Immature natural killer cell (primary cell): Measurements from ENCODE around the gene CUBN. TPM values are rescaled to one million over a fixed set of nuclear protein-coding genes. Genes with fewer than 3 reads are reported as not detected.

Experiments
- DNase-seq, 3 donors: peaks; one replicate each; pipeline ENCODE4 v3.0.0; 2022; ENCODE audit warnings: mixed read lengths in 1 of 3
- H3K27ac Mint-ChIP-seq, 6 donors: one replicate each; pipeline ENCODE4 v1.8.0; 2020; ENCODE audit warnings: mixed read lengths in 6 of 6, mild to moderate bottlenecking in 5 of 6, inconsistent platforms in 4 of 6, moderate library complexity in 3 of 6
- H3K27me3 Mint-ChIP-seq, 3 donors: one replicate each; pipeline ENCODE4 v1.8.0; 2020 to 2021; ENCODE audit warnings: low read depth in 3 of 3, mild to moderate bottlenecking in 3 of 3, mixed read lengths in 3 of 3, moderate library complexity in 3 of 3, inconsistent platforms in 1 of 3
- H3K36me3 Mint-ChIP-seq, 3 donors: one replicate each; pipeline ENCODE4 v1.8.0; 2020; ENCODE audit warnings: mixed read lengths in 3 of 3, inconsistent platforms in 2 of 3, mild to moderate bottlenecking in 2 of 3
- H3K4me1 Mint-ChIP-seq, 2 donors: one replicate each; pipeline ENCODE4 v1.8.0; 2020; ENCODE audit warnings: inconsistent platforms in 2 of 2, mild to moderate bottlenecking in 2 of 2, mixed read lengths in 2 of 2, moderate library complexity in 1 of 2
- H3K4me3 Mint-ChIP-seq, 5 donors: one replicate each; pipeline ENCODE4 v1.8.0; 2020; ENCODE audit warnings: mild to moderate bottlenecking in 5 of 5, mixed read lengths in 5 of 5, inconsistent platforms in 3 of 5, moderate library complexity in 3 of 5
- H3K9me3 Mint-ChIP-seq, 6 donors: one replicate each; pipeline ENCODE4 v1.8.0; 2020; ENCODE audit warnings: mild to moderate bottlenecking in 6 of 6, mixed read lengths in 6 of 6, inconsistent platforms in 4 of 6, moderate library complexity in 3 of 6
- polyA plus RNA-seq, 3 donors: library from polyadenylated mRNA; unstranded; fragments of 300-500 nt; fragmentation: Illumina TruSeq; gene quantifications; one replicate each; pipeline ENCODE4 v1.2.3, GENCODE V29; 2021

Gene CUBN
- polyA plus RNA-seq, 3 donors from 2014 or later: 0.16 to 1.2 TPM; not detected in 1

DNA sequence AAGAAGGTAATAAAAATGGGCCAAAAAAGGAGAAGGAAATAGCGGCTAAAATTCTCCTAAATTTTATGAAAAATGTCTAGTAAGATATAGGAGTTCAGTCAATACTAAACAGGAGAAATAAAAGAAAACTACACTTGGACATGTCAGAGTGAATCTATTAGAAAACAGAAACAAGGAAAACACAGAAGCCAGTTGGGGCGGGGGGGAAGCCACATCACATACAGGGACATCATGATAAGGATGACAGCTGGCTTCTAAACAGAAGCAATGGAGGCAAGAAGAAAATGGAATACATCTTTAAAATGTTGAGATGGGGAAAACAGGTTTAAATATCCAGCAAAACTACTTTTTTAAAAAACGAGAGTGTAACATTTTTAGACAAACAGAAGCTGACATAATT is 77.8 kb downstream of the CUBN start:
- no peak for DNase-seq
- peaks cover 18 to 20% (median 19%) of the 10 kb centered on the region in 3 donors for H3K36me3 Mint-ChIP-seq
- H3K4me3 Mint-ChIP-seq: no peak overlapping the region
- H3K4me1 Mint-ChIP-seq: peaks cover 5 to 18% of the 10 kb centered on the region in 2 donors
- peaks cover 0 to 1% (median 1%) of the 10 kb centered on the region in 3 donors for H3K27me3 Mint-ChIP-seq
- H3K9me3 Mint-ChIP-seq: peaks cover 0 to 9% (median 7%) of the 10 kb centered on the region in 6 donors
- peak overlapping the region in 2 of 6 donors; percentile 5 to 30 for H3K27ac Mint-ChIP-seq

- Mint-ChIP-seq H3K9me3 (peaks cover 0 to 9% (median 7%) of the 10 kb centered on the region in 6 donors), H3K27ac (no peak overlapping the region)
Measured at GRCh38 chr10:17049195-17049594, 80.4 kb downstream of the CUBN start.

GRCh38 chr10:17047908-17048307 is 81.7 kb downstream of the CUBN start:
- peaks cover 3 to 15% of the 10 kb centered on the region in 2 donors for H3K4me1 Mint-ChIP-seq
- peaks cover 13 to 20% (median 15%) of the 10 kb centered on the region in 3 donors for H3K36me3 Mint-ChIP-seq
- H3K27ac Mint-ChIP-seq: no peak overlapping the region
- peaks cover 0 to 1% (median 0%) of the 10 kb centered on the region in 3 donors for H3K27me3 Mint-ChIP-seq
- no peak for DNase-seq
- H3K4me3 Mint-ChIP-seq: no peak overlapping the region
- peaks cover 0 to 9% (median 7%) of the 10 kb centered on the region in 6 donors for H3K9me3 Mint-ChIP-seq

More at GRCh38 chr10:17049195-17049594, 80.4 kb downstream of the CUBN start:
- Mint-ChIP-seq H3K4me1 (peaks cover 5 to 18% of the 10 kb centered on the region in 2 donors), H3K27me3 (peaks cover 0 to 1% (median 0%) of the 10 kb centered on the region in 3 donors), H3K36me3 (peaks cover 12 to 16% (median 13%) of the 10 kb centered on the region in 3 donors), H3K4me3 (no peak overlapping the region)
- DNase-seq: no peak

DNA sequence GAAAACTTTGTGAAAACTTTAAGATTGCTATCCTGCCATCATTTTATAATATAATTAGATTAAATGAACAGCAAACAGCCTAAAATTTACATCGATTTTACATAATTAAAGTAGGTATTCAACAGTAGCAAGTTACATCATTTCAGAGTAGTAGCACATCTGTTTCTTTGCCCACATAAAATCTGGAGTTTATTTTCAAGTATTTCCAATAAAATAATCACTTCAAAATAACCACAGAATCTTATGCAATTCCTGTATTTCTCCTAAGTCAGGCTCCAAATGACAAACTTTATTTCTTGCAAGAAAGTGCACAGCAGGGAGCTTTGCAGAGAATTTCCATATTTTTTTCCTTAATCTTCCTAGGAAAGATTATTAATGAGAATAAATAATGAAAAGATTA is 82.6 kb downstream of the CUBN start:
- Mint-ChIP-seq H3K4me3 (no peak overlapping the region), H3K4me1 (peaks cover 3 to 11% of the 10 kb centered on the region in 2 donors), H3K36me3 (peaks cover 12 to 17% (median 14%) of the 10 kb centered on the region in 3 donors), H3K27me3 (peaks cover 0 to 2% (median 1%) of the 10 kb centered on the region in 3 donors), H3K27ac (no peak overlapping the region), H3K9me3 (peaks cover 0 to 8% (median 5%) of the 10 kb centered on the region in 6 donors)
- DNase-seq: no peak

- H3K4me1 Mint-ChIP-seq: peaks cover 3 to 7% of the 10 kb centered on the region in 2 donors
- no peak overlapping the region for H3K4me3 Mint-ChIP-seq
- H3K9me3 Mint-ChIP-seq: no peaks in the 10 kb centered on the region
- peak overlapping the region in 2 of 6 donors; percentile 16 to 35 for H3K27ac Mint-ChIP-seq
- peaks cover 0 to 2% (median 0%) of the 10 kb centered on the region in 3 donors for H3K27me3 Mint-ChIP-seq
- peaks cover 0 to 9% (median 3%) of the 10 kb centered on the region in 3 donors for H3K36me3 Mint-ChIP-seq
- DNase-seq: no peak
Measured at GRCh38 chr10:17043586-17043985, 86.0 kb downstream of the CUBN start.

DNA sequence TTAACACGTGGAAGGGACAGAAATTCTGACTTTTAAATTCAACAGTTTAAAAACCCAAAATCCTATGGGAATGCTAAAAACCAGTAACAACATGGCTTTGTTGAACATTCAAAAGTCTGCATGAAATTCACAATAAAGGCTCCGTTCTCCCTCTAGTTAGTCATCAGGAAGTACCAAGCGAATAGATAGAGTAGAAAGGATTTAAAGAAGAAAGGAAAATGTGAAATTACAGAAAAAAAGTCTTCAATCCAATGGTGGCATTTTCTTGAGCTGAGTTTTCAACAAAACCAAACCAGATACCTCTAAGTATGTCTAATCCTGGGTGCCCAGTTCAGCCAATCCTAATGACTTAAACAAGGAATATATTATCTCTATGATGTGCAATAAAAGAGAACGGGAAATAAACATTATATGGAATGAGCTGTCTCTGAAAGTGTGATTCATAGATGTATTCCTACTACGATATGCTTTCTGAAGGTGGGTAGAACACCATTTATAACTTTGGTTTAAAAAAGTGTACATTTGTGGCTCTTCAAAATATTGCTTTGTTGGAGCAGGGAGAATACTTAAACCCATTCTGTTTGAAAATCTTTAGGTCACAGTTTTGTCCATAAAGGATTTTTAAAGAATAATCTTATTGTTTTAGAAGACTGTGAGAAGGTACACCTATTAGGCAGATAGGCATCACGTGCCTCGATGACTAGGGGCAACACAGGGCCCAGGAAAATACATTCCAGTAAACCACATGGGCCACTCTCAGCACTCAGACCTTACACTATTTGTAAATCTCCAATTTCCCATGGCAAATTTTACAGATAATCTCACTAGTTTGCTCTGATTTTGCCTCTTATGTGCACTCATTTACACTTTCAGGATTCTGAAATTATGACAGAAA is 87.7 kb downstream of the CUBN start:
- no peak for DNase-seq
- Mint-ChIP-seq H3K4me3 (no peak overlapping the region), H3K36me3 (peaks cover 0 to 9% (median 3%) of the 10 kb centered on the region in 3 donors), H3K9me3 (no peaks in the 10 kb centered on the region), H3K4me1 (peaks cover 3 to 7% of the 10 kb centered on the region in 2 donors), H3K27ac (peak overlapping the region in 1 of 6 donors; percentile 45), H3K27me3 (peaks cover 0 to 2% (median 0%) of the 10 kb centered on the region in 3 donors)

- DNase-seq: no peak
- Mint-ChIP-seq H3K36me3 (peaks cover 0 to 7% (median under 1%) of the 10 kb centered on the region in 3 donors), H3K27me3 (peaks cover 0 to 2% (median 2%) of the 10 kb centered on the region in 3 donors), H3K4me1 (peaks cover 4 to 9% of the 10 kb centered on the region in 2 donors), H3K27ac (no peak overlapping the region), H3K4me3 (no peak overlapping the region), H3K9me3 (no peaks in the 10 kb centered on the region)
Measured at GRCh38 chr10:17038627-17039026, 91.0 kb downstream of the CUBN start.

GRCh38 chr10:17037910-17038309 is 91.7 kb downstream of the CUBN start:
- Mint-ChIP-seq H3K27ac (peak overlapping the region in 2 of 6 donors; percentile 22 to 46), H3K4me3 (no peak overlapping the region), H3K36me3 (peaks cover 0 to 5% (median 0%) of the 10 kb centered on the region in 3 donors), H3K27me3 (peaks cover 0 to 2% (median 2%) of the 10 kb centered on the region in 3 donors), H3K4me1 (peaks cover 11 to 13% of the 10 kb centered on the region in 2 donors), H3K9me3 (no peaks in the 10 kb centered on the region)
- DNase-seq: no peak

DNA sequence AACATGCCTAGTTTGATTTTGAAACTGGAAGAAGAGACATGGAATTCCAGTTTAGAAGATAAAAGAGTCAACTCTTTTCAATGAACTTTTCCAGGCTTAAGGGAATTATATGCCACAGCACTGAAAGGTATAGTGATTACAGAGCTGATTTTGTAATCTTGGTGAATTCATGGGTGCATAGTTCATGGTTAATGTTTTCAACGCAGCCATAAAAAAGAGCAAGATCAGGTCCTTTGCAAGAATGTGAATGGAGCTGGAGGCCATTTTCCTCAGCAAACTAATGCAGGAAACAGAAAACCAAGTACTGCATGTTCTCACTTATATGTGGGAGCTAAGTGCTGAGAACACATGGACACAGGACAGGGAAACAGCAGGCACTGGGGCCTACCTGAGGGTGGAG is 94.2 kb downstream of the CUBN start:
- Mint-ChIP-seq H3K4me3 (no peak overlapping the region), H3K4me1 (peaks cover 22 to 34% of the 10 kb centered on the region in 2 donors), H3K27ac (peak overlapping the region in 2 of 6 donors; percentile 19 to 59), H3K27me3 (peaks cover 0 to 2% (median 0%) of the 10 kb centered on the region in 3 donors), H3K9me3 (no peaks in the 10 kb centered on the region), H3K36me3 (peaks cover 0 to 5% (median 0%) of the 10 kb centered on the region in 3 donors)
- no peak for DNase-seq

- H3K36me3 Mint-ChIP-seq: peaks cover 0 to under 1% (median 0%) of the 10 kb centered on the region in 3 donors
- H3K4me3 Mint-ChIP-seq: no peak overlapping the region
- no peaks in the 10 kb centered on the region for H3K9me3 Mint-ChIP-seq
- no peak for DNase-seq
- peak overlapping the region in 3 of 6 donors; percentile 63 to 84 (median 68) for H3K27ac Mint-ChIP-seq
- peaks cover 0 to 2% (median 0%) of the 10 kb centered on the region in 3 donors for H3K27me3 Mint-ChIP-seq
- H3K4me1 Mint-ChIP-seq: peaks cover 39 to 51% of the 10 kb centered on the region in 2 donors
Measured at GRCh38 chr10:17033529-17034260, 95.9 kb downstream of the CUBN start.

- peaks cover 51 to 69% of the 10 kb centered on the region in 2 donors for H3K4me1 Mint-ChIP-seq
Measured at GRCh38 chr10:17031637-17032635, 97.7 kb downstream of the CUBN start.

GRCh38 chr10:17029581-17030271 is 99.9 kb downstream of the CUBN start:
- H3K4me1 Mint-ChIP-seq: peaks cover 71 to 90% of the 10 kb centered on the region in 2 donors
- peak overlapping the region; percentile 81 to 90 (median 83) for H3K4me3 Mint-ChIP-seq
- peak overlapping the region; percentile 92 to 95 (median 94) for H3K27ac Mint-ChIP-seq
- H3K27me3 Mint-ChIP-seq: peaks cover 0 to 5% (median 4%) of the 10 kb centered on the region in 3 donors
- no peaks in the 10 kb centered on the region for H3K9me3 Mint-ChIP-seq
- no peaks in the 10 kb centered on the region for H3K36me3 Mint-ChIP-seq
- DNase-seq: peak; percentile 60 to 66 (median 60)

More at GRCh38 chr10:17031637-17032635, 97.7 kb downstream of the CUBN start:
- Mint-ChIP-seq H3K27ac (peak overlapping the region in 1 of 6 donors; percentile 84), H3K27me3 (peaks cover 0 to 3% (median 2%) of the 10 kb centered on the region in 3 donors), H3K4me3 (no peak overlapping the region), H3K9me3 (no peaks in the 10 kb centered on the region), H3K36me3 (no peaks in the 10 kb centered on the region)
- no peak for DNase-seq
